NT2/D1 (cell line): ENCODE measurements around the gene GLB1L3.

Experiments
- SUZ12 ChIP-seq: IDR thresholded peaks from 2 replicates; pipeline ENCODE4 v1.6.1; 2011; ENCODE audit not compliant: insufficient read length, insufficient read depth; ENCODE audit errors: extremely low read depth
- YY1 ChIP-seq: IDR thresholded peaks from 2 replicates; pipeline ENCODE4 v1.6.1; 2011; ENCODE audit not compliant: insufficient read length, insufficient read depth
- ZNF274 ChIP-seq: IDR thresholded peaks from 2 replicates; pipeline ENCODE4 v1.6.1; 2011; ENCODE audit warnings: mild to moderate bottlenecking, low read depth, low read length

DNA sequence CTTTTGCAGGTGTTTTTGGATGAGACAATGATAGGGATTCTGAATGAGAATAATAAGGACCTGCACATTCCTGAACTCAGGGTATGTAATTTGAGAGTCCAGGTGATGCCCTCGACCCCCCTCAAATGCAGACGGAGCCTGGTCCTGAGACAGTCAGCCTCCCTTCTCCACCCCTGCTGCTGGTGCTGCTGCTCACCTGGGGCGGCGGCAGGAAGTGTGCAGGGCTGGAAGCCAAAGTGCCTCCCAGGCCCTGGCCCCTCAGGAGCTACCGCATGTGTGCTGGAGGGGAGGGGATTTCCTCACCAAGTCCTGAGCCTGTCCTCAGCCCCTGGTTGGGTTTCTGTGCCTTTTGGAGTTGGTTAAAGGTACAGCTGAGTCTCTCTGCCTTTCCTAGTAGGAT, 36.6 kb downstream of the GLB1L3 start:
- TF ChIP-seq YY1 (no peak), ZNF274 (no peak), SUZ12 (no peak)
